H9 (cell line): ENCODE data around the gene KLF11. TPM values are rescaled to one million over a fixed set of nuclear protein-coding genes. Genes with fewer than 3 reads are reported as not detected.

Experiments
- DNase-seq: peaks from one replicate; pipeline ENCODE4 v3.0.0-alpha.2; 2017
- H2AFZ ChIP-seq: one replicate; pipeline ENCODE4 v1.6.1; 2013; ENCODE audit warnings: mild to moderate bottlenecking, low read length, control low read depth, moderate library complexity
- H2AK5ac ChIP-seq: 2 replicates; pipeline ENCODE4 v1.6.1; 2013; ENCODE audit warnings: low read length, control low read depth, mixed read lengths; ENCODE audit not compliant: insufficient read length
- H2BK120ac ChIP-seq: one replicate; pipeline ENCODE4 v1.6.1; 2013; ENCODE audit warnings: low read depth, mild to moderate bottlenecking, low read length, control low read depth, inconsistent platforms; ENCODE audit not compliant: poor library complexity, severe bottlenecking
- H2BK12ac ChIP-seq: 2 replicates; pipeline ENCODE4 v1.6.1; 2013; ENCODE audit warnings: low read length, control low read depth, mixed read lengths, low read depth; ENCODE audit not compliant: insufficient read length
- H2BK15ac ChIP-seq: 2 replicates; pipeline ENCODE4 v1.6.1; 2013; ENCODE audit warnings: low read depth, low read length, control low read depth
- H2BK20ac ChIP-seq: one replicate; pipeline ENCODE4 v1.6.1; 2013; ENCODE audit warnings: low read depth, mild to moderate bottlenecking, low read length, control low read depth, inconsistent platforms; ENCODE audit not compliant: poor library complexity, severe bottlenecking
- H2BK5ac ChIP-seq: 2 replicates; pipeline ENCODE4 v1.6.1; 2013; ENCODE audit warnings: low read length, control low read depth, mixed read lengths; ENCODE audit not compliant: insufficient read length
- H3K14ac ChIP-seq: 2 replicates; pipeline ENCODE4 v1.6.1; 2013; ENCODE audit warnings: low read length, control low read depth; ENCODE audit not compliant: insufficient read depth
- H3K18ac ChIP-seq: 2 replicates; pipeline ENCODE4 v1.6.1; 2013; ENCODE audit warnings: low read depth, mild to moderate bottlenecking, mixed read lengths, low read length, control low read depth; ENCODE audit not compliant: insufficient read length
- H3K23ac ChIP-seq: 2 replicates; pipeline ENCODE4 v1.6.1; 2013; ENCODE audit warnings: low read length, control low read depth, mixed read lengths, low read depth; ENCODE audit not compliant: insufficient read length
- H3K23me2 ChIP-seq: 2 replicates; pipeline ENCODE4 v1.6.1; 2013; ENCODE audit warnings: low read depth, mild to moderate bottlenecking, mixed read lengths, low read length, control low read depth; ENCODE audit not compliant: insufficient read length, poor library complexity, severe bottlenecking
- H3K27ac ChIP-seq: 2 replicates; pipeline ENCODE4 v1.5.1; 2013; ENCODE audit warnings: low read length, control low read depth, mixed read lengths, low read depth; ENCODE audit not compliant: insufficient read length
- H3K27me3 ChIP-seq: 2 replicates; pipeline ENCODE4 v1.6.1; 2013; ENCODE audit warnings: low read length, control low read depth, inconsistent platforms; ENCODE audit not compliant: insufficient read depth
- H3K4ac ChIP-seq: 2 replicates; pipeline ENCODE4 v1.6.1; 2013; ENCODE audit warnings: low read depth, mild to moderate bottlenecking, control low read depth, inconsistent platforms, low read length, moderate library complexity
- H3K4me1 ChIP-seq: 2 replicates; pipeline ENCODE4 v1.6.1; 2013; ENCODE audit warnings: low read length, control low read depth, inconsistent platforms; ENCODE audit not compliant: insufficient read depth
- H3K4me2 ChIP-seq: 2 replicates; pipeline ENCODE4 v1.6.1; 2013; ENCODE audit warnings: low read length, control low read depth, mixed read lengths; ENCODE audit not compliant: insufficient read length, insufficient read depth
- H3K56ac ChIP-seq: 2 replicates; pipeline ENCODE4 v1.6.1; 2013; ENCODE audit warnings: low read depth, mild to moderate bottlenecking, mixed read lengths, low read length, control low read depth; ENCODE audit not compliant: insufficient read length
- H3K79me1 ChIP-seq: 2 replicates; pipeline ENCODE4 v1.6.1; 2013; ENCODE audit warnings: low read depth, mild to moderate bottlenecking, moderate library complexity, low read length, control low read depth, inconsistent platforms; ENCODE audit not compliant: insufficient read depth, poor library complexity, severe bottlenecking
- H3K79me2 ChIP-seq: 2 replicates; pipeline ENCODE4 v1.6.1; 2013; ENCODE audit warnings: low read length, control low read depth, inconsistent platforms; ENCODE audit not compliant: insufficient read depth
- H3K9ac ChIP-seq: 2 replicates; pipeline ENCODE4 v1.6.1; 2013; ENCODE audit warnings: low read length, control low read depth, mixed read lengths; ENCODE audit not compliant: insufficient read length; ENCODE audit errors: extremely low read depth
- H3K9me3 ChIP-seq: one replicate; pipeline ENCODE4 v1.6.1; 2013; ENCODE audit warnings: low read depth, low read length, inconsistent platforms; ENCODE audit not compliant: control insufficient read depth
- H3T11ph ChIP-seq: one replicate; pipeline ENCODE4 v1.6.1; 2013; ENCODE audit warnings: mild to moderate bottlenecking, low read length, control low read depth, inconsistent platforms
- H4K20me1 ChIP-seq: one replicate; pipeline ENCODE4 v1.6.1; 2013; ENCODE audit not compliant: control insufficient read depth, insufficient read length, insufficient read depth
- H4K5ac ChIP-seq: 2 replicates; pipeline ENCODE4 v1.6.1; 2013; ENCODE audit warnings: low read depth, mild to moderate bottlenecking, mixed read lengths, low read length, control low read depth; ENCODE audit not compliant: insufficient read length
- H4K8ac ChIP-seq: replicated peaks from 2 replicates; pipeline ENCODE4 v1.6.1; 2013; ENCODE audit warnings: low read length, control low read depth, mixed read lengths, low read depth; ENCODE audit not compliant: insufficient read length
- H4K91ac ChIP-seq: 2 replicates; pipeline ENCODE4 v1.6.1; 2013; ENCODE audit warnings: low read depth, mild to moderate bottlenecking, moderate library complexity, mixed read lengths, low read length, control low read depth; ENCODE audit not compliant: insufficient read length
- H3K27ac Mint-ChIP-seq, 3 experiments: 2 replicates in 2 of 3; 3 replicates in 1 of 3; pipeline ENCODE4 v1.8.0; 2020 to 2021; ENCODE audit warnings: mixed read lengths in 3 of 3, mild to moderate bottlenecking in 1 of 3, moderate library complexity in 1 of 3
- H3K27me3 Mint-ChIP-seq: 2 replicates; pipeline ENCODE4 v1.8.0; 2021; ENCODE audit warnings: low read depth, mild to moderate bottlenecking, moderate library complexity, mixed read lengths
- H3K36me3 Mint-ChIP-seq, 3 experiments: 2 replicates in 2 of 3; 3 replicates in 1 of 3; pipeline ENCODE4 v1.8.0; 2020 to 2021; ENCODE audit warnings: low read depth in 3 of 3, mixed read lengths in 3 of 3; ENCODE audit not compliant: insufficient read depth in 1 of 3
- H3K4me1 Mint-ChIP-seq, 2 experiments: 2 replicates each; pipeline ENCODE4 v1.8.0; 2020; ENCODE audit warnings: mixed read lengths in 2 of 2
- H3K4me3 Mint-ChIP-seq, 2 experiments: 2 replicates in 1 of 2; 3 replicates in 1 of 2; pipeline ENCODE4 v1.8.0; 2020 to 2021; ENCODE audit warnings: mild to moderate bottlenecking in 2 of 2, mixed read lengths in 2 of 2, moderate library complexity in 1 of 2
- H3K9me3 Mint-ChIP-seq, 2 experiments: 2 replicates in 1 of 2; 3 replicates in 1 of 2; pipeline ENCODE4 v1.8.0; 2020; ENCODE audit warnings: mild to moderate bottlenecking in 2 of 2, mixed read lengths in 2 of 2, moderate library complexity in 1 of 2
- WGBS: extraction: QIAGEN DNeasy Blood & Tissue Kit; methylation state at CpG from one replicate; pipeline ENCODE4 v1.1.7; 2013; ENCODE audit warnings: missing lambda C conversion rate, low lambda C conversion rate, mixed read lengths; ENCODE audit not compliant: insufficient read length; ENCODE audit errors: extremely low coverage; 5-methylcytosine and 5-hydroxymethylcytosine counted together
- total RNA-seq: library from RNA; stranded (reverse); gene quantifications from 2 replicates; pipeline ENCODE4 v1.2.1, GENCODE V29; 2021
- TF ChIP-seq, protein P1 (sequence below): fragments of 200-600 bp; sonication (generic); conservative IDR thresholded peaks from 3 replicates; pipeline ENCODE4 v1.8.0; 2021; ENCODE audit warnings: antibody characterized with exemption, mild to moderate bottlenecking

The KLF11 gene
- total RNA-seq, 1 experiment from 2014 or later = 15.5 TPM

DNA sequence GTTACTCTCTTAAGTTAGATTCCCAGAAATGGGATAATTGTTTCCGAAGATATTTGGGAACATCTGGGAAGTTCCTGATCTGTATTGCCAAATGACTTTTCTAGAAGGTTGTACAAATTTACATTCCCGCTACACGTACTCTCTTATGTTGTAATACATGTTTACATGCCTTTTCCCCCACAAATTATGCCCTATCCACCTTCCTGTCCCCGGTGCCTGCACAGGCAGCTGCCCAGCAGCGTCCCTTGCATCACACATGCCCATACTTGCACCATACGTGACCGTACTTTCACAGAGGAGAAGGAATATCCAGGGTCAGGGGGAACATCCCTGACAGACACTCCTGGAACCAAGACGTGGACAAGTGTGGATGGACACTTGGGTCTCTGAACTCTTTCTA, 24.2 kb upstream of the KLF11 start:
- no peak overlapping the region for H2BK15ac ChIP-seq
- no peak overlapping the region for H2AFZ ChIP-seq
- H3K4ac ChIP-seq = no peak overlapping the region
- H3K79me1 ChIP-seq = no peaks in the 10 kb centered on the region
- no peak for DNase-seq
- no peak overlapping the region for H3T11ph ChIP-seq
- TF ChIP-seq, protein P1, sequence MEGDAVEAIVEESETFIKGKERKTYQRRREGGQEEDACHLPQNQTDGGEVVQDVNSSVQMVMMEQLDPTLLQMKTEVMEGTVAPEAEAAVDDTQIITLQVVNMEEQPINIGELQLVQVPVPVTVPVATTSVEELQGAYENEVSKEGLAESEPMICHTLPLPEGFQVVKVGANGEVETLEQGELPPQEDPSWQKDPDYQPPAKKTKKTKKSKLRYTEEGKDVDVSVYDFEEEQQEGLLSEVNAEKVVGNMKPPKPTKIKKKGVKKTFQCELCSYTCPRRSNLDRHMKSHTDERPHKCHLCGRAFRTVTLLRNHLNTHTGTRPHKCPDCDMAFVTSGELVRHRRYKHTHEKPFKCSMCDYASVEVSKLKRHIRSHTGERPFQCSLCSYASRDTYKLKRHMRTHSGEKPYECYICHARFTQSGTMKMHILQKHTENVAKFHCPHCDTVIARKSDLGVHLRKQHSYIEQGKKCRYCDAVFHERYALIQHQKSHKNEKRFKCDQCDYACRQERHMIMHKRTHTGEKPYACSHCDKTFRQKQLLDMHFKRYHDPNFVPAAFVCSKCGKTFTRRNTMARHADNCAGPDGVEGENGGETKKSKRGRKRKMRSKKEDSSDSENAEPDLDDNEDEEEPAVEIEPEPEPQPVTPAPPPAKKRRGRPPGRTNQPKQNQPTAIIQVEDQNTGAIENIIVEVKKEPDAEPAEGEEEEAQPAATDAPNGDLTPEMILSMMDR = no peak
- H3K14ac ChIP-seq = no peak overlapping the region
- no peak overlapping the region for H3K56ac ChIP-seq
- no peak overlapping the region for H3K4me2 ChIP-seq
- H2AK5ac ChIP-seq = no peak overlapping the region
- H2BK20ac ChIP-seq = no peak overlapping the region
- no peak overlapping the region for H3K4me3 Mint-ChIP-seq
- H3K23ac ChIP-seq = no peak overlapping the region
- no peak overlapping the region for H4K5ac ChIP-seq
- H3K27me3 ChIP-seq = no peaks in the 10 kb centered on the region
- H3K27ac ChIP-seq = no peak overlapping the region
- H3K4me1 ChIP-seq = no peaks in the 10 kb centered on the region
- H3K9ac ChIP-seq = no peak overlapping the region
- no peaks in the 10 kb centered on the region for H3K79me2 ChIP-seq
- peaks cover 4% of the 10 kb centered on the region for H3K23me2 ChIP-seq
- H3K9me3 ChIP-seq = no peaks in the 10 kb centered on the region
- H2BK5ac ChIP-seq = no peak overlapping the region
- H3K27ac Mint-ChIP-seq = no peak overlapping the region; a peak in 1 of 7 replicates
- no peaks in the 10 kb centered on the region for H3K9me3 Mint-ChIP-seq
- no peak overlapping the region for H2BK120ac ChIP-seq
- no CpG with 5 or more reads among the region's 8 CpGs for WGBS
- no peaks in the 10 kb centered on the region for H3K4me1 Mint-ChIP-seq
- H4K91ac ChIP-seq = no peak overlapping the region
- H3K36me3 Mint-ChIP-seq = no peaks in the 10 kb centered on the region; a peak in 1 of 7 replicates
- peaks cover 15% of the 10 kb centered on the region for H3K27me3 Mint-ChIP-seq
- H2BK12ac ChIP-seq = no peak overlapping the region
- no peaks in the 10 kb centered on the region for H4K20me1 ChIP-seq
- no peak overlapping the region for H3K18ac ChIP-seq
- no peak overlapping the region for H4K8ac ChIP-seq
